Testis (tissue), 3 donors: ENCODE measurements around the gene SHROOM3. TPM values are rescaled to one million over a fixed set of nuclear protein-coding genes. Genes with fewer than 3 reads are reported as not detected.

Source experiments
- DNase-seq: peaks from one replicate; pipeline ENCODE4 v3.0.0-alpha.2; 2019
- H3K27ac ChIP-seq, 2 donors: fragments of 200-600 bp; sonication (generic); one replicate each; pipeline ENCODE4 v1.5.1; 2019
- H3K27me3 ChIP-seq: fragments of 200-600 bp; sonication (generic); one replicate; pipeline ENCODE4 v1.5.1; 2019
- H3K36me3 ChIP-seq: fragments of 200-600 bp; sonication (generic); one replicate; pipeline ENCODE4 v1.5.1; 2017; ENCODE audit warnings: low read depth; ENCODE audit errors: missing control alignments
- H3K4me1 ChIP-seq: fragments of 200-600 bp; sonication (generic); one replicate; pipeline ENCODE4 v1.5.1; 2019
- H3K4me3 ChIP-seq, 2 donors: fragments of 200-600 bp; sonication (generic); one replicate each; pipeline ENCODE4 v1.5.1; 2017 to 2019
- H3K9me3 ChIP-seq: fragments of 200-600 bp; sonication (generic); one replicate; pipeline ENCODE4 v1.5.1; 2017
- POLR2A ChIP-seq: fragments of 450-650 bp; IDR thresholded peaks from one replicate; pipeline ENCODE4 v1.6.1; 2017; ENCODE audit warnings: antibody characterized with exemption, mild to moderate bottlenecking, moderate library complexity
- WGBS, 2 donors: methylation state at CpG; one replicate each; pipeline ENCODE4 v1.1.5; 2018; 5-methylcytosine and 5-hydroxymethylcytosine counted together
- intact Hi-C: fragments of 100-400 bp; cut with DNase I; formaldehyde crosslinking; loops from one replicate; pipeline ENCODE4 v1.15.1; 2023; ENCODE audit warnings: low total_unique reads
- polyA plus RNA-seq: library from polyadenylated mRNA; stranded (reverse); fragments of 350-450 nt; fragmentation: Illumina TruSeq; extraction: RNeasy Lipid Tissue Mini Kit (QIAGEN cat#74804); gene quantifications from one replicate; pipeline ENCODE4 v1.2.3, GENCODE V29; 2014; ENCODE audit warnings: low read depth, low replicate concordance; ENCODE audit not compliant: insufficient read depth
- total RNA-seq, 2 donors: library from RNA; depleted of rRNA; stranded (reverse); fragments of >200 nt; gene quantifications; one replicate each; pipeline ENCODE4 v1.2.3, GENCODE V29; 2016
- TF ChIP-seq, protein P1 (sequence below), 3 experiments: fragments of 450-650 bp in 2 of 3; fragments of 200-600 bp in 1 of 3; sonication (generic) in 1 of 3; IDR thresholded peaks; one replicate each; pipeline ENCODE4 v1.5.1; 2016 to 2019; ENCODE audit warnings: antibody characterized with exemption in 3 of 3, mild to moderate bottlenecking in 2 of 3, moderate library complexity in 1 of 3

SHROOM3 gene
- total and polyA plus RNA-seq, 3 donors from 2014 or later, result 3.9 to 7.2 (median 6.4) TPM

DNA sequence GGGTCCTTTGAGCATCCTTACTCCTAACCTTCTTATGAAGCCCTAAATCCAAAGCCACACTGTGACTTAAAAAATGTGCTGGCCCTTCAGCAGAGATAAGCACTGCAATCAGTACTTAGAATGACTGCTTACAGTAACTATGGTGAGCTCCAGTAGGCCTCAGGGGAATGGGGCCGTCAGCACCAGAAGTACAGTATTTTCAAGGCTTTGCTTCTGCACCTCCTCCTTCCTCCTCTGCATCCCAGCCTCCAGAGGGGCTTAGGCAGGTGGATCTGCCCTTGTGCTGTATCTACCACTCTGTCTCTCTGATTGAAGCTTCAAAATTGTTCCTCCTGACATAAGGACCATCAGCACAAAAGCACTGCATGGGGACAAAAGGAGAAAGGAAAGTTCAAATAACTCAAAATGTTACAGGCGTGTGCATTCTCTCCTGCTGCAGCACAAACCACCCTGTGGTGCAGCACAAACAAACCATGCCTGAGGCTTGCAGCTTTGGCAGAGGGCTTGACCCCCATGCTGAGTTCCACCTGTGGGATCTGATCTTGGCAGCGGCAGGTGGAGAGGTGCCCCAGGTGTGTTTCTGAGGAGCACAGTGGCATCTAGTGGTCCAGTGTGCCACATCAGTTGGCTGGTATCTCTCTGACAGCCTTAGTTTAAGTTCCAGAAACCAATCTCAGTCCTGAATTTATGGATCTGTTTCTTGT, 298.2 kb downstream of the SHROOM3 start:
- H3K27ac ChIP-seq, result no peak overlapping the region
- peak; percentile 25 for DNase-seq
- intact Hi-C loops, result no loop called here
- H3K9me3 ChIP-seq, result no peaks in the 10 kb centered on the region
- WGBS, 2 donors, result 66 to 72% methylated on average over 3 of the region's 3 CpGs
- no peaks in the 10 kb centered on the region for H3K27me3 ChIP-seq
- TF ChIP-seq POLR2A, result no peak
- TF ChIP-seq, protein P1, sequence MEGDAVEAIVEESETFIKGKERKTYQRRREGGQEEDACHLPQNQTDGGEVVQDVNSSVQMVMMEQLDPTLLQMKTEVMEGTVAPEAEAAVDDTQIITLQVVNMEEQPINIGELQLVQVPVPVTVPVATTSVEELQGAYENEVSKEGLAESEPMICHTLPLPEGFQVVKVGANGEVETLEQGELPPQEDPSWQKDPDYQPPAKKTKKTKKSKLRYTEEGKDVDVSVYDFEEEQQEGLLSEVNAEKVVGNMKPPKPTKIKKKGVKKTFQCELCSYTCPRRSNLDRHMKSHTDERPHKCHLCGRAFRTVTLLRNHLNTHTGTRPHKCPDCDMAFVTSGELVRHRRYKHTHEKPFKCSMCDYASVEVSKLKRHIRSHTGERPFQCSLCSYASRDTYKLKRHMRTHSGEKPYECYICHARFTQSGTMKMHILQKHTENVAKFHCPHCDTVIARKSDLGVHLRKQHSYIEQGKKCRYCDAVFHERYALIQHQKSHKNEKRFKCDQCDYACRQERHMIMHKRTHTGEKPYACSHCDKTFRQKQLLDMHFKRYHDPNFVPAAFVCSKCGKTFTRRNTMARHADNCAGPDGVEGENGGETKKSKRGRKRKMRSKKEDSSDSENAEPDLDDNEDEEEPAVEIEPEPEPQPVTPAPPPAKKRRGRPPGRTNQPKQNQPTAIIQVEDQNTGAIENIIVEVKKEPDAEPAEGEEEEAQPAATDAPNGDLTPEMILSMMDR (IDR thresholded peaks at IDR 0.05), result no peak
- H3K4me1 ChIP-seq, result peaks cover 2% of the 10 kb centered on the region
- no peak overlapping the region for H3K4me3 ChIP-seq
- no peaks in the 10 kb centered on the region for H3K36me3 ChIP-seq

DNA sequence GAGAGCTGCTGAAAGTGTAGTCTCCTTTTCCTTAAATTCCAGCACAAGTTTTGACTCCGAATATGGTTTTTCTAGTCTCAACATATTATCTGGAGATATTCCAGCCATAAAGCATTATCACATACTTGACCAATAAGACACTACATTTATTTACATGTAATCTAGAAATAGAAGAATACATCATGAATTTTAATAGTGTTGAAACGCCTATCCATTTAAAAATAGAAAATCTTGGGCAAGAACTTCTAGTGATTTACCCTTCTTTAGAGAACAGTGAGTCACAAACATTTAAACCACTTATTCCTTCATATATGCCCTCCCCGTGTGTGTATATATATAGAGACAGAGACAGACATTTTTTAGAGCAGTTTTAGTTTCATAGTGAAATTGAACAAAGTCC, 301.4 kb downstream of the SHROOM3 start:
- no peak for DNase-seq
- WGBS, 2 donors, result 79 to 88% methylated on average over 3 of the region's 3 CpGs

GRCh38 chr4:76737180-76737579, 302.2 kb downstream of the SHROOM3 start:
- TF ChIP-seq, protein P1 (IDR thresholded peaks at IDR 0.05), result no peak
- Histone ChIP-seq H3K4me1 (peaks cover 5% of the 10 kb centered on the region), H3K36me3 (no peaks in the 10 kb centered on the region), H3K27me3 (no peaks in the 10 kb centered on the region), H3K27ac (no peak overlapping the region), H3K4me3 (no peak overlapping the region), H3K9me3 (no peaks in the 10 kb centered on the region)
- DNase-seq, result no peak
- intact Hi-C loops, result no loop called here
- WGBS, 2 donors, result 84 to 95% methylated on average over 2 of the region's 2 CpGs

More for the DNA sequence above, 301.4 kb downstream of the SHROOM3 start:
- intact Hi-C loops, result no loop called here
- no peaks in the 10 kb centered on the region for H3K27me3 ChIP-seq
- H3K27ac ChIP-seq, result no peak overlapping the region
- TF ChIP-seq, protein P1 (IDR thresholded peaks at IDR 0.05), result no peak
- no peak for TF ChIP-seq POLR2A
- peaks cover 5% of the 10 kb centered on the region for H3K4me1 ChIP-seq
- H3K4me3 ChIP-seq, result no peak overlapping the region
- no peaks in the 10 kb centered on the region for H3K9me3 ChIP-seq
- no peaks in the 10 kb centered on the region for H3K36me3 ChIP-seq

- peaks cover 5% of the 10 kb centered on the region for H3K4me1 ChIP-seq
Observed at GRCh38 chr4:76737771-76738085, 302.7 kb downstream of the SHROOM3 start.

More at GRCh38 chr4:76737771-76738085, 302.7 kb downstream of the SHROOM3 start:
- WGBS, 2 donors, result 47 to 67% methylated on average over 2 of the region's 2 CpGs
- H3K27ac ChIP-seq, result no peak overlapping the region
- H3K27me3 ChIP-seq, result no peaks in the 10 kb centered on the region
- no peak for DNase-seq
- H3K36me3 ChIP-seq, result no peaks in the 10 kb centered on the region
- H3K4me3 ChIP-seq, result no peak overlapping the region
- intact Hi-C loops, result no loop called here
- no peak for TF ChIP-seq POLR2A
- TF ChIP-seq, protein P1 (IDR thresholded peaks at IDR 0.05), result no peak
- no peaks in the 10 kb centered on the region for H3K9me3 ChIP-seq
